GM19438 (cell line): ENCODE data around the gene DOCK1.

Experiments used
- ATAC-seq: cut with Tn5 transposase; IDR thresholded peaks from one replicate; pipeline ENCODE4 v1.9.1; 2021; ENCODE audit warnings: low read depth; ENCODE audit not compliant: unreplicated experiment

The DOCK1 gene

GRCh38 chr10:126948355-126949160 lies 43.3 kb downstream of the DOCK1 start:
- no peak for ATAC-seq

DNA sequence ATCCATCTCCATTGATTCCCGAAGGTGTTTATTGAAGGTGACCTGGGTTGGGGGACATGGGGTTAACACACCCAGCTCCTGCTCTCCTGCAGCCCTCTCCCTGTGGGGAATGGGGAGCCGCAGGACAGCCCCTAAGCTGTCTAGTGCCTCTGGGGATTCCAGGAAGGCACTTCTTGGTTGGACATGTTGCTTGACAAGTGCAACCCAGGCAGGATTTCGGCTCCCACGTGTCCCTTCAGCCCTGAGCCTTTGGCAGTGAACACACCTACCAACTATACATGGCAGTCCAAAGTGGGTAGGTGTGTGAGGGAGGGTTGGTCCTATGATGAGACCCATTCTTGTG lies 43.9 kb downstream of the DOCK1 start:
- ATAC-seq: no peak

GRCh38 chr10:126950401-126951105 lies 45.3 kb downstream of the DOCK1 start:
- no peak for ATAC-seq

DNA sequence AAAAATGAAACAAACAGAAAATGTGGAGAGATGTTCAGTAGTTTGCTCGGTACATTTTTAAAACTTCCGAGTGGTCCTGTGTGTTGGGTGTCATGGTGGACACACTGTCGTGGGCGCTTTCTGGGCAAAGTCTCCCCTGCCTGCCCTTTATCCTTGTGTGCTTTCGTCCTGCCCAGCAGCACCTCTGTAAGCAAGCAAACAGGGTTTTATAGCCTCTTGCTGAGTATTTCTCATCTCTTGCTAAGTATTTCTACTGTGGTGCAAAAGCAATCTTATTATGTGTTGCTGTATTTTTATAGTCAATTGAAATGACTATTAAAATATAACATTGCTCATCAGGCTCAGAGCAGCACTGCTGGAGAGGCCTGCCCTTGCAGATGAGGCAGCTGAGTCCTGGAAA lies 48.7 kb downstream of the DOCK1 start:
- ATAC-seq: no peak

GRCh38 chr10:126955396-126955795 lies 50.2 kb downstream of the DOCK1 start:
- ATAC-seq: no peak

- no peak for ATAC-seq
Measured at GRCh38 chr10:126955934-126956711, 50.9 kb downstream of the DOCK1 start.

- ATAC-seq: no peak
Measured at GRCh38 chr10:126956712-126957108, 51.5 kb downstream of the DOCK1 start.

- ATAC-seq: no peak
Measured at GRCh38 chr10:126957111-126957510, 51.9 kb downstream of the DOCK1 start.

GRCh38 chr10:126959431-126959830 lies 54.2 kb downstream of the DOCK1 start:
- ATAC-seq: no peak

DNA sequence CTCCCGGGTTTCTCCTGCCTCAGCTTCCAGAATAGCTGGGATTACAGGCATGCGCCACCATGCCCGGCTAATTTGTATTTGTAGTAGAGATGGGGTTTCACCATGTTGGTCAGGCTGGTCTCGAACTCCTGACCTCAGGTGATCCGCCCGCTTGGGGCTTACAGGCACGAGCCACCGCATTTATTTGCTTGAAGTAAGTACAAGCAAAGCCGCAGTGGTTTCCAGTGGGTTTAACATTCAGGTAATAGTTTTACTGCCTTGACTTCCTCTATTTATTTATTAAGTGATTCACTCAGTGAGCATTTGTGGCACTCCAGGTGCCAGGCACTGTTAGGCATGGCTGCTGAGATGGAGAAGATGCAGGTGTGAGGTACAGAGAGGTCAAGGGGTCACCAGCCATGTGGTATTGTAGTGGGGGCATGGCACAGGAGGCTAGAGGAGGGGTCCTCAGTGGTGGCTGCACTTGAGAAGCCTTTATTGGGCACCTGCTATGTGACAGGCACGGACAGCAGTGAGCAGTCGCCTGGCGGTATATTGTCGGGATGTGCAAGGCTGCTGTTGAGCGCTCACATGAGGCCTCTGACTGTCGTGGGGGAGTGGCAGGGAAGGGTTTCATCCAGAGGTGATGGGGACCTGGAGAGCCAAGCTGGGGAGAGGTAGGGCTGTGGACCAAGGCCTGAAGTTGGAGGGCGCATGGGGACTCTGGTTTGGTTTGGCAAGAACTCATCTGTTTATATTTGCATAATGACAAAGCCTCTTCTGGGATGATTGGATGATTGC lies 54.9 kb downstream of the DOCK1 start:
- no peak for ATAC-seq

GRCh38 chr10:126963354-126963753 lies 58.1 kb downstream of the DOCK1 start:
- no peak for ATAC-seq

DNA sequence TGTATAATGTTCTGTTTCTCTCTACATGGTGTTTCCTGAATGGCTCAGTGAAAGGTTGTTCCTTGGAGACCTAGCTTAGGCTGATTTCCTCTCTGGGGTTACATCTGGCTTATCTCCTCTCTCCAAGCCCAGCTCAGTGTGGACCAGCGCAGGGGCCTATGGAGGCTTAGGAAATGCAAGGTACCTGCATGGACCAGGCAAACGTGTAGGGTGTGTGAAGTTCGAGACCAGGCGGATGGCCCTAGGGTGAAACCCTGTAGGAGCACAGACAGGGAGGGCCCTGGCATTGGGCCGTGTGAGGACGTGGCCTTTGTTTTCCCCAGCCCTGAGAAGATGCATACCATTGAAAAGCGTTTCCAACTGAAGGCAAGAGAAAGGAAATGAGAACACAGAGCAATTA lies 59.0 kb downstream of the DOCK1 start:
- ATAC-seq: no peak

DNA sequence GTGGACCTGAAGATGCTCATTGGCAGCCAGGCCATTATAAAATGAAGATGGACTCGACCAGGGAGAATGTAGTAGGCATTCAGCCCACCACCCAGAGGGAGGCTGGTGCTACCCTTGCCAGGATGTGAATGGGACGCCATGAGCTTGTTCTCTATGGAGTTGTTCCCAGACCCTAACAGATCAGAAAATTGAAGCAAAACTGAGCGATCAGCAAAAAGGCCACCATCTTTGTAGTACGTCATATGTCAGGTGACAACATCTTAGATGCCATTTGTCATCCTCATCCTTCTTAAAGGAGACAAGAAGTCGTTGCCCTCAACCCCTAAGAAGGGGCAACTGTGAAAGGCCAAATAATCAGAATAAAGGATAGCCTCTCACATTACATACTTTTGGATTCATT lies 61.7 kb downstream of the DOCK1 start:
- no peak for ATAC-seq

DNA sequence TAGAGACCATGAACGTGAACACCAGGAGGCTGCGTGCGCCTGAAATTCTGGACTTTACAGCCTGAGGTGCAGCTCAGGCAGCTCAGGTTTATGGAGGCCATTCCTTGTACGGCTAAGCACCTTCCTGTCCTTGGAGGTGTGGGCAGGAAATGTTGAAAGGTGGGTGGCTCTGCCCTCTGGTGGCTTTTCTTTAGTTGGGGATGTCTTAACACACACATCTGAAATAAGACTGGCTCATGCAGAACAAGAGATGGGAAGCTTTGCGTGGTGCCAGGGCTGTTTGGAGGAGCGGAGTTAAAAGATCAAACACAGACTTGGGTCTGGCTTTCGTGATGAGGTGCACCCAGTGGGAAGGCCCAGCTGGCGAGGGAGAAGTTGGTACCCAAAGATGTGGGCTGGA lies 64.1 kb downstream of the DOCK1 start:
- ATAC-seq: no peak

DNA sequence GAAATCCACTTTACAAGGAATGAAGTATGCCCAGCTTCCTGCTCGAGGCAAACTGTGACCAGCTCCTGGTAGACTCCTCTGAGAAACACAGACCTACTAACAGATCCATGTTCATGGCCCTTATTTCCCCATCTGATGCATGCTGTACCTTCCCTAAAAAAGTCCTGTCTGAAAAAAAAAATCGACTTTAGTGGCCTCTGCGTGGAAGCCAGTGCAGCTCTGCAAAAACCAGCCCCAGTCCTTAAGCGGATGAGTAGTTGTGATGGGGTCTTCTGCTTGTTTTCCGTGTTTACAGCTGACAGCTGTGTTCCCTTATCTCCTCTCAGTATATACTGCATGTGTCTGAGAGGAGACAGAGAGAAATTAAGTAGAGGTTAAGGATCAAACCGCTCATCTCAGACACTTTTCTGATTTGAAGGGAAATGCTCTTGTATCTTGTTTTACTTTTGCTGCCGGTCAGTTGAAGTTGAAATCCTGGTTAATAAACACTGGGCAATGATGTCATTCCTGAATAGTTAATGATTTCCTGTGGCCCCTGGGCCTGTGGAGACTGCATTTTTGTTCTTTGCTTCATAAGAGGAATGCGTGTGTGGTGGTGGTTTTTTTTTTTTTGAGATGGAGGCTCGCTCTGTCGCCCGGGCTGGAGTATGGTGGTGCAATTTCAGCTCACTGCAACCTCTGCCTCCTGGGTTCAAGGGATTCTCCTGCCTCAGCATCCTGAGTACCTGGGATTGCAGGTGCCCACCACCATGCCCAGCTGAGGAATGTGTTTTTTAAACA lies 67.6 kb downstream of the DOCK1 start:
- ATAC-seq: no peak

DNA sequence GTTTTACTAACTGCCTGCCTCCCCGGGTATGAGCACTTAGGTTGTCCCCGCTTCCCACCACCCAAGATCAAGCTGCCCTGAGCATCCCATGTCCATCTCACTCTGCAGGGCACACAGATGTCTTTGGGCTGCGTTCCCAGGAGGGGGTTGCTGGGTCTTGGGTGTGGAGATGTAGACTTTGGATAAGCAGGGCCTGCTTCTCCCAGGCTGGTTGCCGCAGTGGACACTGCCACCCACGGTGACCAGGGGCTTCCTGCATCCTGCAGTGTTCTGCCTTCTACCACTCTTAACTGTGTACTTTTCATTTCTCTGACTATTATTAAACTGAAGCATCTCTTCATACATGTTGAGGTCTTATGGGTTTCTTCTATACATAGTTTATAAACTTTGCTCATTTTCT lies 70.0 kb downstream of the DOCK1 start:
- no peak for ATAC-seq

GRCh38 chr10:126977216-126977615 lies 72.0 kb downstream of the DOCK1 start:
- ATAC-seq: no peak

- ATAC-seq: no peak
Measured at GRCh38 chr10:126979311-126979710, 74.1 kb downstream of the DOCK1 start.

GRCh38 chr10:126993208-126993607 lies 88.0 kb downstream of the DOCK1 start:
- ATAC-seq: no peak
